HG02973 (cell line): ENCODE data around the gene CLHC1.
"Not testable (repeated sequence)": the region's sequence is repeated elsewhere in the genome, so short reads cannot be mapped to it uniquely, and the experiment has no call there.

ENCODE experiments used
- ATAC-seq: cut with Tn5 transposase; IDR thresholded peaks from one replicate; pipeline ENCODE4 v1.9.1; 2021; ENCODE audit warnings: moderate library complexity; ENCODE audit not compliant: unreplicated experiment

Gene CLHC1

DNA sequence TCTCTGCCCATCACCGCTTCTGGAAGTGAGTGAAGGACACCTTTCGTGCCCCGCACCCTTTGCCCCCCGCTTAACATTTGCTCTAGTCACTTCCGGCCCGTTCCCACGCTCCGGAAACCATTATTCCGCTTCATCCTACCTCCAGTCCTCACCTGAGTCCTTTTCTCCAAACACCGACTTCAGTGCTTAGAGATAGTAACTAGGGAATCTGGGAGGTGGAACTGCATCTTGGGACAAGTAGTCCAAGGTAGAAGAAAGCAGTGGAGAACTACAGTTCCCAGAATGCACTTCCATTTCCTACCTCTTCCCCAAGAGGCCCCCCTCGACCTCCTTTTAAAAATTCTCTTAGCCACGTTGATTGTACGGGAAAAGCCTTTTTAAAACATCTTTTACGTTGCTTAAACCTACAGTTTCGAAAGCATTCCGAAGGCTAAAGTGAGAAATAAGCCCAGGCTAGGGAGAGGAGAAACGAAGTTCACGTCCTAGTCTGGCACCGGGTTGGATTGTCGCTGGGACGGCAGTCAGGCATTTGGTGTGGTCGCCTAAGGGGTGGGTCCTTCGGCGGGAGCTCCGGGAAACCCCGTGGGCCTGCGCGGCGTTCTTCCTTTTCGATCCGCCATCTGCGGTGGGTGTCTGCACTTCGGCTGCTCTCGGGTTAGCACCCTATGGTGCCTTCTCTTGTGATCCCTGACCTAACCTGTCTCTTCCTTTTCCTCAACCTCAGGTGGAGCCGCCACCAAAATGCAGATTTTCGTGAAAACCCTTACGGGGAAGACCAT lies at the start of gene CLHC1, which contains the start of gene RPS27A:
Gene CLHC1 (minus strand): TSS at position 210 of the 779 bp plus-strand sequence. CDS start 9,882 bp downstream, outside the sequence.
Gene RPS27A (plus strand): TSS at position 605 of the 779 bp plus-strand sequence. CDS start 137 bp downstream, at position 742.
- peak; percentile 83 for ATAC-seq

DNA sequence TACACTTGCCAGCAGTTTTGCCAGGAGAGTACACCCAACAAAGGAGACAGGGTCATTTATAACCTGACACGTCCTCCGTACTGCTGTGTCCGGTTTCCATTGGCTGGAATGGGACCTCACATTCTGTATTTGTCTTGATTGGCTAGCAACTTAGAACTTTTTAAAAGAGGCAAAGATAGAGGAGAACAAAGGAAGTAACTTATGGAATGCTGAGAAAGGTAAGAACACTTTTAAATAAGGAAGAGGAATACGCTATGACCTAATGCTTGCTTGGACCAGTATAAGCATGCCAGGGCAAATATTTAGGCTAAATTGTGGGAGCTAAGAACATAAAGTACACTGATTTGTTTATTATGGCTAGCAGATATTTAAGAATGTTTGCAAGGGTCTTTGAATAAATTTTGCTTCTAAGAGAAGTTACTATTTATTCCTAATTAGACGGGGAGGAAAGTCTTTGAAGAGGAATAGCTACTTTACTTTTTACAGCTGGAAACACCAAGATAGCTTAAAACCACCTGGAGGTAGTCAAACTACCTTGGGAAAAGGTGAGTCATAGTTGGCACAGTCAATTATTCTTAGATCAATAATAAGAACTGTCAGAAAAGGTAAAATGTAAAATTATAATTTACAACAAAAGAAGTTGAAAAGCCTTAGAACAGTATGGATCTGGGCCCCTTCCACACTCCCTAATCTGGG lies 48.9 kb upstream of the CLHC1 start:
- not testable (repeated sequence) for ATAC-seq

DNA sequence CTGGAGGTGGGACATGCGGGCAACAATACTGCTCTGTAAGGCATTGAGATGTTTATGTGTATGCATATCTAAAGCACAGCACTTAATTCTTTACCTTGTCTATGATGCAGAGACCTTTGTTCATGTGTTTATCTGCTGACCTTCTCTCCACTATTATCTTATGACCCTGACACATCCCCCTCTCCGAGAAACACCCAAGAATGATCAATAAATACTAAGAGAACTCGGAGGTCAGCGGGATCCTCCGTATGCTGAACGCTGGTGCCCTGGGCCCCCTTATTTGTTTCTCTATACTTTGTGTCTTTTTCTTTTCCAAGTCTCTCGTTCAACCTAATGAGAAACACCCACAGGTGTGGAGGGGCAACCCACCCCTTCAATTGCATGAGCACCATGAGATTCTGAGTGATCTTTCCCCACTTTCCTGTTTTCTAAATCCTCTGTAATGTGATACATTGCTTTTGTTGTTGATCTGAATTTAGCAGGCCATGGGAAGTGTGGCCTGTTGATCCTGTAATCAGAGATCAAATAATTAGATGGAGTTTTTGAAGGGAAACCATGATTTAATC lies 47.8 kb upstream of the CLHC1 start:
- ATAC-seq, result not testable (repeated sequence)

DNA sequence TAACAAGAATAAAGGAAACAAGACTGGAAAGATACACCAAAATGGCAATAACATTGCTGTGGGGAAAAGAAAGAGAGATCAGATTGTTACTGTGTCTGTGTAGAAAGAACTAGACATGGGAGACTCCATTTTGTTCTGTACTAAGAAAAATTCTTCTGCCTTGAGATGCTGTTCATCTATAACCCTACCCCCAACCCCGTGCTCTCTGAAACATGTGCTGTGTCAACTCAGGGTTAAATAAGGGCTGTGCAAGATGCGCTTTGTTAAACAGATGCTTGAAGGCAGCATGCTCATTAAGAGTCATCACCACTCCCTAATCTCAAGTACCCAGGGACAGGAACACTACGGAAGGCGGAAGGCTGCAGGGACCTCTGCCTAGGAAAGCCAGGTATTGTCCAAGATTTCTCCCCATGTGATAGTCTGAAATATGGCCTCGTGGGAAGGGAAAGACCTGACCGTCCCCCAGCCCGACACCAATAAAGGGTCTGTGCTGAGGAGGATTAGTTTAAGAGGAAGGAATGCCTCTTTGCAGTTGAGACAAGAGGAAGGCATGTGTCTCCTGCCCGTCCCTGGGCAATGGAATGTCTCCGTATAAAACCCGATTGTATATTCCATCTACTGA lies 47.2 kb upstream of the CLHC1 start:
- not testable (repeated sequence) for ATAC-seq

DNA sequence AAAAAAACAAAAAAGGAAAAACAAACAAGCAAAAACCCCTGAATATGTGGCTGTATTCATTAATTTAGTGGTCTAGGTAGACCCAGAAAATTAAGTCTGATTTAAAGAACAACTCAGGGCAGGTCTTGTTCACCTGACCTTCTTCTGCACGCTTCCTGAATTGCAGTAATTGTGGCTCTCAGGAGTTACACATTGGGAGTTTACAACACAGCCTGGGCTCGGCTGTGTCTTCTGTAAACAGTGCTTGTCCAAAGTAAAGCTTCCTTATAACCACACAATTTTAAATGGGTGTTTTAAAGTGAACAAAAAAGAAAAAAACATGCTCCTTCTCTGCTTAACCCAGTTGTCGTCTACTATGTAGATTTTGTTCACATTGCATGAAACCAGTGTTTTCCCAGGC lies 45.2 kb upstream of the CLHC1 start:
- ATAC-seq, result no peak

DNA sequence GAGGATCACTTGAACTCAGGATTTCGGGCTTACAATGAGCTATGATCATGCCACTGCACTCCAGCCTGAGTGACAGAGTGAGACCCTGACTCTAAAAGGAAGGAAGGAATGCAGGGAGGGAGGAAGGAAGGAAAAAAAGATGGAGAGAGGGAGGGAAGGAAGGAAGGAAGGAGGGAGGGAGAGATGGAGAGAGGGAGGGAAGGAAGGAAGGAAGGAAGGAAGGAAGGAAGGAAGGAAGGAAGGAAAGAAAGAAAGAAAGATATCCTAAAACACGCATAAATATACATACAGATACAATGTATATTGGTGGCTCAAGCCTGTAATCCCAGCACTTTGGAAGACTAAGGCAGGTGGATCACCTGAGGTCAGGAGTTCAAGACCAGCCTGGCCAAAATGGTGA lies 42.3 kb upstream of the CLHC1 start:
- not testable (repeated sequence) for ATAC-seq

DNA sequence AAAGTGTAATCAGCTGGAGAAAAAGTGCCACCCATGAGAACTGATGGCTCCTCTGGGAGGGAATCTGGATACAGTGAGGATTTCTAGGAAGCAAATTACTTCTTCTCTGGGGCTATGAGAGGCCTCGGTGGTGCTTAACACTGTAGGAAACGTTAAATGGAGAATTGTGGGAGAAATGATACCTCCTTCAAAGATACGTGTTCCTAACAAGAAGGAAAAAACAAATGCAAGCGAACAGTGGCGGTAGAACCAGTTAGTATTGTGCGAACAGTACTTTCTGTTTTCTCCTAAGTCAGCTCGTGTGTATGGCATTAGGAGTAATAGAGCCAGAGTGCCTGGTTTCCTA lies 37.5 kb upstream of the CLHC1 start:
- no peak for ATAC-seq

DNA sequence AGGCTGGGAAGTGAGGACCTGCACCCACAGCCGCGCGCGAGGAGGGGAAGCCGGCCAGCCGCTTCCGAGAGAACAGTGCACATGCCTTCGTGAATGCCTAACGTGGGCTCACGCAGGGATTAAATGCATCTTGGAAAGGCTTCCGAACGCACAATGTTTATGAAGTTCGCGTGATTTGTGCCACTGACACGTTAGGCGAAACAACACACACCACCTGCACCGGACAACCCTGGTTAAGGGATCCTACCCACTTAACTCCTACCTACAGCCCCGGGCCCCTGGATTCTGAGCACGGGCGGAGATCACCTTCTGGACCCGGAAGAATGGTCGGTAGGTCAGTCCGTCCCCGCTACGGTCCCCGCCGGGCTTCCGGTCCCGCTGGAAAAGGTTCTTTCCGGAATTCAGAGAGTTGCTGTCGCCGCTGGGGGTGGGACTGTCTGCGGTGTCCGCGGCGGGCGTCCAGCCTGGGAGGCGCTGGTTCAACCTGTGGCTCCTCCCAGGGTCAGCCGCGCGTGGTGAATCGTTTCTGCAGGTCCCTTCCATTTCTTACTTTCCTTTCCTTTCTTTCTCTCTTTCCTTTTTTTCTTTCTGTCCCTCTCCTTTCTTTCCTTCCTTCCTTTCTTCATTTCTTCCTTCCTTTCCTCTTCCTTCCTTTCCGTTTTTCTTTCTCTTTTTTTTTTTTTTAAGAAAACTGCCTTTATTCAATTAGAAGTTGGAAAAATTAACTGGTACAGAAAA lies 37.0 kb upstream of the CLHC1 start, which contains the start of gene MTIF2:
Gene MTIF2 (minus strand): TSS at position 325 of the 738 bp plus-strand sequence. CDS start 5,373 bp downstream, outside the sequence.
- ATAC-seq, result peak; percentile 92

DNA sequence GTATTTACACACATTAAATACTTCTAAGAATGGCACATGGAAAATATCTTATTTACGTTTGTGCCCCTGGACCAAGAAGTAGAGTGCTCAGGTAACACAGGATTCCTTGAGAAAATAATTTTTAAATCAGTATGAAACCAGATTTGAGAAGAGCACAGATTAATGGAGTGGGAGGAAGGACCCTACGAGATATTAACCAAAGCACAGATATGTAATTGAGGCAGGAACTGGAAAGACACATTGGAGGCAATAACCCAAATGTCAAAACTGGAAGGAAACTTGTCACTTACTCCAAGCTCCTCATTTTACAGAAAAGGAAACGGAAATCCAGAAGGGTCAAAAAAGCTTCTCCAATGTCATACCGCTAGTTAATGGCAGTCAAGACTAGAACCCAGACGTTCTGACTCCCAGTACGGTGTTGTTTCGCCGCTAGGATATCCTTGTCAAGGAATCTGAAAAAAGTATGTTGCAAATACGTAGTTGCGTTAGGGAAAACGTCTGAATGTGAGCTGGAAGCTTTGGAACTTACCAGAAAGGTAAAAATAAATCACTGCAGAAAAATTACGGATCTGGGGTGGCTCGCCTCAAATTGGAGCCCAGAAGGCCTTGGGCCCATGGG lies 36.3 kb upstream of the CLHC1 start:
- ATAC-seq, result no peak

DNA sequence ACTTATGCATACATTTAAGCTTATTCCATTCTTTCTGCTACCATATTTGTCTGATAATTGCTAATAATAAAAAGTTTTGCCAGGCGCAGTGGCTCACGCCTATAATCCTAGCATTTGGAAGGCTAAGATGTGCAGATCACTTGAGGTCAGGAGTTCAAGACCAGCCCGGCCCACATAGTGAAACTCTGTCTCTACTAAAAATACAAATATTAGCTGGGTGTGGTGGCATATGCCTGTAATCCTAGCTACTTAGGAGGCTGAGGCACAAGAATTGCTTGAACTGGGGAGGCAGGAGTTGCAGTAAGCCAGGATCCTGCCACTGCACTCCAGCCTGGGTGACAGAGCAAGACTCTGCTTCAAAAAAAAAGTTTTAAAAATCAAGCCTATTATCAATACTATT lies 27.5 kb upstream of the CLHC1 start:
- ATAC-seq, result not testable (repeated sequence)

DNA sequence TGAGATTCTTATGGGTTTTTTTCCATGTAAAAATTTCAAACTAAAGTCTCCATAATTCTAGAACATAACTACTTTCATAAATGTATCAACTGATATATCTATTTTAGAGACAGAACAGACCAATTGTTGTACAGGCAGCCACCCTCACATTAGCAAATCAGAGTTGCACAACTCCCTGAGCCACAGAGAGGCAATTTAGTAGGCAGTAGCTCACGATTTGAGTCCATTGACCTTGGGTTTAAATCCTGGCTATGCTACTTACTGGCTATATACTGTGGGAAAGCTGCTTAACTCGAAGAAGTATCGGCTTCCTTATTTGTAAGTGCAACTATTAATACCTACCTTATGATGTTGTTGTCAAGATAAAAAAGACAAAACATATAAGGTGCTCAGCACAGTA lies 20.7 kb upstream of the CLHC1 start:
- ATAC-seq, result no peak

DNA sequence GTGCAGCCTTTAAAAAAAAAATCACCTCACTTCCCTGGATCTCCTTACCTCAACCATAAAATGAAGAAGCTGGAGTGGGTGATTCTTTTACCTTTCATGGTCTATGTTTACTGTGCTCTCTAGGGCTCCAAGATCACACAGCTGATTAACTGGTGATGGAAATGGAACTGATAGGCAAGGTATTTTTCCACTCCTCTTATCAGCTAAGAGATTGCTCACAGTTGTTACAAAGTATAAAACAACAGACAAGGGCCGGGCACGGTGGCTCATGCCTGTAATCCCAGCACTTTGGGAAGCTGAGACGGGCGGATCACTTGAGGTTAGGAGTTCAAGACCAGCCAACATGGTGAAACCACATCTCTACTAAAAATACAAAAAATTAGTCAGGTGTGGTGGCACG lies 14.9 kb upstream of the CLHC1 start:
- no peak for ATAC-seq

DNA sequence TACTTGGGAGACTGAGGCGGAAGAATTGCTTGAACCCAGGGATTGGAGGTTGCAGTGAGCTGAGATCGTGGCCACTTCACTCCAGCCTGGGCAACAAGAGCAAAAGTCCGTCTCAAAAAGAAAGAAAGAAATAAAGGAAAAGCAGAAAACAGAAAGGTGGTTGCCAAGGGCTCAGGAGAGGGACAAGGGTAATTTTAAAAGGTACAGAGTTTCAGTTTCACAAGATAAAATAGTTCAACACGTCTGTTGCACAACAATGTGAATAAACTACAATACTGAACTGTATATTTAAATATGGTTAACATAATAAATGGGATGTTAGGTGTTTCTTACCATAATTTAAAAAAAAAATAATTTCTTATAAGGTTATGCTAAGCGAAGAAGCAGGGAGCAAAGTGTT lies 13.3 kb upstream of the CLHC1 start:
- no peak for ATAC-seq

DNA sequence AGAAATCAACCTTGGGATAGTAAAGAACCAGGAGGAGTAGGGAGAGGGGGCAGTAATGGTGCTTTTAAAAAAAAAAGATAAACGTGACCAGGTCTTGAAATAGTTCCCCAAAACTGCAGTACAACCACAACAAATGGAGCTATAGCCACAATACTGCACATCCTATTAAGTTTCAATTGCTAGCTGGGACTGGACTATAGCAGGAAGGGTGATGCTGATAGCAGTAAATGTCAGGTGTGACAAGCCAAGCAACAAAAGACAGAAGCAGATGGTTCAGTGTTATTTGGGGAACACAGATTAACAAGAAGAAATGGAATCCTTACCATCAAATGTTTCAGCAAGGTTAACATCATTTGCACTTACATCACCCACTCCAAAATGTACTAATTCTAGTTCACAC lies 10.5 kb upstream of the CLHC1 start:
- no peak for ATAC-seq

DNA sequence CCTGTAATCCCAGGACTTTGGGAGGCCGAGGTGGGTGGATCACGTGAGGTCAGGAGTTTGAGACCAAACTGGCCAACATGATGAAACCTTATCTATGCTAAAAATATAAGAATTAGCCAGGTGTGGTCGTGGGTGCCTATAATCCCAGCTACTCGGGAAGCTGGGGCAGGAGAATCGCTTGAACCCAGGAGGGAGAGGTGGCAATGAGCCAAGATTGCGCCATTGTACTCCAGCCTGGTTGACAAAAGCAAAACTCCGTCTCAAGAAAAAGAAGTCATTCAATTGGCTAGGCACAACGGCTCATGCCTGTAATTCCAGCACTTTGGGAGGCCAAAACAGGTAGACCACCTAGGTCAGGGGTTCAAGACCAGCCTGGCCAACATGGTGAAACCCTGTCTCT lies 9.5 kb upstream of the CLHC1 start:
- not testable (repeated sequence) for ATAC-seq

DNA sequence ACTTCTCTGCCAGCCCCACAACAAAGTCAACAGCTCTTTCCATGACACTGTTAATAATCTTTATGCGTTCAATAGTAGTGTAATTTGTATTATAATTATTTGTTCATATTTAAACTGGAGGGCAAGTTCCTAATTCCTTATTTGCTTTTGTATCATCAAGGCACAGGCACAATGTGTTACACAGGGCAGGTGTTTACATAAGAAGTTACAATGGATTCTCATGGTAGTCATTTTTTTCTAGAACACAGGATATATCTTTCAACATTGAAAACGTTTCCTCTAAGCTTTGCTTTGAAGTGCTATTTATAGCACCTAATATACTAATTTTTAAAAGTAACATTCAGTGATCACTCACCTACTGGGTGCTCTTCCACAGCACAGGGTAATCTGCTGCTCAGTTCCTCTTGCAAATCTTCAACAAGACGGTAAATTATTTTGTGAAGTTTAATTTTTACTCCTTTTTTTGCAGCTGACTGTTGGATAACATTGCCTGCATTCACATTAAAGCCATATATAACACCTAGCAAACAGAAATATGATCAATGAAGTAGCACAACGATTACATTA lies 7.6 kb upstream of the CLHC1 start:
- no peak for ATAC-seq

DNA sequence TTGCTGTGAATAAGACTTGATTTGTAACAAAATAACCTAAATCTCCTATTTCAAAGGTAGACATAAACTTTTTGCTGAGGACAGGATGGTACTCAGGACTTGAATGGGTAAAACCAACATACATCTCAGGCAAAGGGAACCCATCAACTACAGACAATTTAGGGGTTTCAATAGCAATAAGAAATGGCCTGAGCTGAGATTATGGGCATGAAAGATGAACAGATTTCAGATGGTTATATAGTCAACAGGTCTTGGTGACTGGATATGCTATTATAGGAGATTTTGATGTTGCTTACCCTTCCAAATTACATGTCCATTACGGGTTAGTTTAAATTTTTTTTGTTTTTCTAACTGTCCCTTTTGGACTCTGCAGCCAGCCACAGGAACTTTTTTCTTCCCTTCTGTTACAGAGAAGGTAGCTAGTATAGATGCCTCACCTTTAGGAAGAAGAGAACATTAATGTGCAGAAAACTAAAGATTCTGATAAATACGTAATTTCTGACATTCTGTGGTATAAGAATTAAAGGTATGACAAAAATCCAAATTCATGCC lies 5.0 kb upstream of the CLHC1 start:
- ATAC-seq, result no peak

DNA sequence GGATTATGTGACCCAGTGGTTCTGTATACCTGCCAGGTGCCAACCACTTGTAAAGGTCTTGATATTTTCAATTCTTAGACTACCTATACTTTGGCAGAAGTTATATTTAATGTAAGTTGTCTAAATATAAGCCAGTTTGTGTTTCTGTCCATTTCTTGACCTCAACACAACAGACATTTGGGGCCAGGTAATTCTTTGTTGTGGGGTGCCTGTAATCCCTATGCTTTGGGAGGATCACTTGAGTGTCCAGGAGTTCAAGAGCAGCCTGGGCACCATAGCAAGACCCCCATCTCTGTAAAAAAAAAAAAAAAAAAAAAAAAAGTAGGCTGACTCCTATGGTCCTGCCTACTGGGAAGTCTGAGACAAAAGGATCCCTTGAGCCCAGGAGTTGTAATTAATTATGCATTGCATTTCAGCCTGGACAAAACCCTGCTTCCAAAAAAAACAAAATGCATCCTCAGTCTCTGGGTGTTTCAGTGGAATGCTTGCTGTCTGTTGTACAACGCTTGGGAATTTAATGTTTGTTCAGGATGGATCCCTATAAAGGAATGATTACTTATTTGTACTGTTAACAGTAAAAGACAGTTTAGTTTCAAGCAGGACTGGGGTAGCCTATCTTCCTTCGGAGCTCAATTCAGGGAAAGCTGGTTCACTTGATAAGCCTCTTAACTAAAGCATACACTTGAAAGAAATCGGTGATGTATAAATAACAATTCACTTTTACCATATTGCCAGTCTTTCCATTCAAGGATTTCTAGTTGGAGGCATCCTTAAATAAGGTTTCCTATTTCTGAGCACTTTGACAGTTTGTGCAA lies 3.8 kb upstream of the CLHC1 start:
- ATAC-seq, result no peak

DNA sequence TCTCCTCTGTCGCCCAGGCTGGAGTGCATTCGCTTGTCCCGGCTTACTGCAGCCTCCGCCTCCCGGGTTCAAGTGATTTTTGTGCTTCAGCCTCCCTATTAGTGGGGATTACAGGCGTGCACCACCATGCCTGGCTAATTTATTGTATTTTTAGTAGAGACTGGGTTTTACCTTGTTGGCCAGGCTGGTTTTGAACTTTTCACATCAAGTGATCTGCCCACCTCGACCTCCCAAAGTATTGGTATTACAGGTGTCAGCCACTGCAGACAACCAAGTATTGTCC lies 1.5 kb upstream of the CLHC1 start:
- no peak for ATAC-seq
